ENCODE data around the gene TNFRSF12A.

The TNFRSF12A gene

DNA sequence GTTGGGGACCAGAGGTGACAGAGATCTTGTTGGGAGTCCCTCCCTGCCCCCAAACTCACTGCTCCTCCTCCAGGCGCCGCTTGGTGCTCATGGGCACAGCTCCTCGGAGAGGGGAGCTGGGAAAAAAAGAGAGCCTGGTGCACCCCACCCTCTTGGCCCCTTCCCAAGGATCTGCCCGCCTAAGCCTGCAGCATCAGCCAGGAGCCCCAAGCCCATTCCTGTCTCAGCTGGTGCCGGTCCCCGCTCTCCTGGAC is 3.2 kb downstream of the TNFRSF12A start (continued):
- TF ChIP-seq ZBTB6 (tag by site-specific recombination; IDR thresholded peaks at IDR 0.05) (peak; percentile 52; the same call in 1 of the 2 replicates), HIC1 (tag by site-specific recombination; IDR thresholded peaks at IDR 0.05) (peak; percentile 69), ZNF223 (tag by site-specific recombination; IDR thresholded peaks at IDR 0.05) (no peak), ZNF623 (tag by site-specific recombination; IDR thresholded peaks at IDR 0.05) (no peak), ZIC2 (tag by site-specific recombination; IDR thresholded peaks at IDR 0.05) (0 out of 2 replicates have a peak, but pooled peaks have one; percentile 2)

DNA sequence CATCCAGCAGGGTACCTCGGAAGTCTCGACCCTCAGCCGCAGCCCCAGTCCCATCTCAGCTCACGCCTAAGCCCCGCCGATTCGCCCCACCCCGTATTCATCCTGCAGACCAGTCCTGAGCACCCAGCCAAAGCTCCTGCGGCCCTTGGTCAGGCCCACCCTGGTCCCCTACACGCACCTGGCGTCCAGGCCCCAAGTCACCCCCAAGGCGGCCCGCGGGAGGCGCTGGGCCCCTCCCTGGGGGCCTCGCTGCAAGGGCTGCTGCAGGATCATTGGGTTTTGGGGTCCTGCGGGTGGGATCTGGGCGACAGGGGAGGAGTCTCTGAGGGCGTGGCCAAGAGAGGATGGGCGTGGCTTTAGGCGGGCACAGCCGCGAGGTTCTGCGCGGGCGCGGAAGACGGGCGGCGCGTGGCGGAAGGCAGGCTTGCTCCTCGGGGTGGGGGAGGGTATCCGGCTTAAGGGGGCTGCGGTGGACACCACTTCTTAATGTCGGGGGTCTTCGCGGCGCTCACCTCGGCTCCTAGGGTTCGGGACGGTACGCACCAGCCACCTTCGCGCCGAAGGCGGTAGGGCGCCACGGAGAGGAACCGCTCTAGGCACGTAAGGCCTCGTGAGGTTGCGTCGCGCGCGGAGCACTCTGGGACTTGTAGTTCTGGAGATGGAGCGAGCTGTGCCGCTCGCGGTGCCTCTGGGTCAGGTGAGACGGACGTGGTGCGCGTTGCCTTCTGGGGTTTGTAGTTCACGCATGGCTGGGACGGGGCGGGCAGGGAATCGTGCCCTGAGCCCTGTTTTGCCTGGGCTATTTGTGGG is 3.7 kb downstream of the TNFRSF12A start, which contains the start of the genes HCFC1R1 and THOC6:
Gene HCFC1R1, minus strand, starts transcription at position 274 of the 810 bp plus-strand sequence. Its CDS starts 1 bp downstream, at position 273.
Gene THOC6, plus strand, starts transcription at position 367 of the 810 bp plus-strand sequence. Its CDS starts 292 bp downstream, at position 659.
- POLR2A ChIA-PET, result interaction anchor here (0.5 to 11.9 kb wide), 11 partner anchors 9 to 489 kb away, joined by 3 to 247 read pairs (median 4); partner anchors contain the start of gene PKMYT1
- Histone ChIP-seq H3K36me3 (ENCODE audit: control insufficient read depth in 2 of 2, insufficient read depth in 1 of 2, low read length in 2 of 2) (peaks cover 0 to 22% of the 10 kb centered on the region in 2 experiments; a peak in 1 of 3 replicates), H3K9me3 (ENCODE audit: control insufficient read depth, insufficient read depth, low read depth, low read length) (no peaks in the 10 kb centered on the region), H3K4me1 (ENCODE audit: control insufficient read depth, insufficient read depth, low read length) (peaks cover 27% of the 10 kb centered on the region), H3K27ac (ENCODE audit: extremely low read depth, low read depth, low read length) (peak within 1 kb of the TSS; percentile 85), H3K4me3 (ENCODE audit: low read depth, low read length) (peak within 1 kb of the TSS; percentile 72)
- CTCF ChIA-PET, result interaction anchor here (0.6 to 4.1 kb wide), 7 partner anchors 7 to 1921 kb away, joined by 3 to 41 read pairs (median 3); no protein-coding TSS in a partner anchor
- TF ChIP-seq ZNF530 (tag by site-specific recombination; IDR thresholded peaks at IDR 0.05; ENCODE audit: low read depth) (no peak), ZIC2 (tag by site-specific recombination; IDR thresholded peaks at IDR 0.05) (0 out of 2 replicates have a peak, but pooled peaks have one; percentile 6), ZSCAN23 (tag by site-specific recombination; IDR thresholded peaks at IDR 0.05) (peak; percentile 23; the same call in 1 of the 2 replicates), YY1 (tag by site-specific recombination; IDR thresholded peaks at IDR 0.05) (peak; percentile 37; the same call in 1 of the 2 replicates), CTCF (tag by site-specific recombination; IDR thresholded peaks at IDR 0.05) (no peak; the same call in 1 of the 2 replicates), ZBTB6 (tag by site-specific recombination; IDR thresholded peaks at IDR 0.05) (peak; percentile 97), GLIS2 (tag by site-specific recombination; IDR thresholded peaks at IDR 0.05) (peak; percentile 93), ZSCAN5A (tag by site-specific recombination; IDR thresholded peaks at IDR 0.05) (0 out of 2 replicates have a peak, but pooled peaks have one; percentile 20), GLIS1 (tag by site-specific recombination; IDR thresholded peaks at IDR 0.05) (peak; percentile 96), ZNF169 (tag by site-specific recombination; IDR thresholded peaks at IDR 0.05) (no peak), ZNF76 (tag by site-specific recombination; IDR thresholded peaks at IDR 0.05; ENCODE audit: borderline replicate concordance, low read depth) (peak; percentile 100), SP7 (tag by site-specific recombination; IDR thresholded peaks at IDR 0.05) (peak; percentile 71), ZNF157 (tag by site-specific recombination; IDR thresholded peaks at IDR 0.05) (no peak), KLF9 (tag by site-specific recombination; IDR thresholded peaks at IDR 0.05; ENCODE audit: low read depth) (peak; percentile 96)
- TF ChIP-seq, protein P1, sequence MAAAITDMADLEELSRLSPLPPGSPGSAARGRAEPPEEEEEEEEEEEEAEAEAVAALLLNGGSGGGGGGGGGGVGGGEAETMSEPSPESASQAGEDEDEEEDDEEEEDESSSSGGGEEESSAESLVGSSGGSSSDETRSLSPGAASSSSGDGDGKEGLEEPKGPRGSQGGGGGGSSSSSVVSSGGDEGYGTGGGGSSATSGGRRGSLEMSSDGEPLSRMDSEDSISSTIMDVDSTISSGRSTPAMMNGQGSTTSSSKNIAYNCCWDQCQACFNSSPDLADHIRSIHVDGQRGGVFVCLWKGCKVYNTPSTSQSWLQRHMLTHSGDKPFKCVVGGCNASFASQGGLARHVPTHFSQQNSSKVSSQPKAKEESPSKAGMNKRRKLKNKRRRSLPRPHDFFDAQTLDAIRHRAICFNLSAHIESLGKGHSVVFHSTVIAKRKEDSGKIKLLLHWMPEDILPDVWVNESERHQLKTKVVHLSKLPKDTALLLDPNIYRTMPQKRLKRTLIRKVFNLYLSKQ (tag by site-specific recombination; IDR thresholded peaks at IDR 0.05; ENCODE audit: borderline replicate concordance), result 0 out of 2 replicates have a peak, but pooled peaks have one; percentile 61
- TF ChIP-seq, protein P2, sequence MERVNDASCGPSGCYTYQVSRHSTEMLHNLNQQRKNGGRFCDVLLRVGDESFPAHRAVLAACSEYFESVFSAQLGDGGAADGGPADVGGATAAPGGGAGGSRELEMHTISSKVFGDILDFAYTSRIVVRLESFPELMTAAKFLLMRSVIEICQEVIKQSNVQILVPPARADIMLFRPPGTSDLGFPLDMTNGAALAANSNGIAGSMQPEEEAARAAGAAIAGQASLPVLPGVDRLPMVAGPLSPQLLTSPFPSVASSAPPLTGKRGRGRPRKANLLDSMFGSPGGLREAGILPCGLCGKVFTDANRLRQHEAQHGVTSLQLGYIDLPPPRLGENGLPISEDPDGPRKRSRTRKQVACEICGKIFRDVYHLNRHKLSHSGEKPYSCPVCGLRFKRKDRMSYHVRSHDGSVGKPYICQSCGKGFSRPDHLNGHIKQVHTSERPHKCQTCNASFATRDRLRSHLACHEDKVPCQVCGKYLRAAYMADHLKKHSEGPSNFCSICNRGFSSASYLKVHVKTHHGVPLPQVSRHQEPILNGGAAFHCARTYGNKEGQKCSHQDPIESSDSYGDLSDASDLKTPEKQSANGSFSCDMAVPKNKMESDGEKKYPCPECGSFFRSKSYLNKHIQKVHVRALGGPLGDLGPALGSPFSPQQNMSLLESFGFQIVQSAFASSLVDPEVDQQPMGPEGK (tag by site-specific recombination; IDR thresholded peaks at IDR 0.05), result peak; percentile 65
- TF ChIP-seq, protein P3, sequence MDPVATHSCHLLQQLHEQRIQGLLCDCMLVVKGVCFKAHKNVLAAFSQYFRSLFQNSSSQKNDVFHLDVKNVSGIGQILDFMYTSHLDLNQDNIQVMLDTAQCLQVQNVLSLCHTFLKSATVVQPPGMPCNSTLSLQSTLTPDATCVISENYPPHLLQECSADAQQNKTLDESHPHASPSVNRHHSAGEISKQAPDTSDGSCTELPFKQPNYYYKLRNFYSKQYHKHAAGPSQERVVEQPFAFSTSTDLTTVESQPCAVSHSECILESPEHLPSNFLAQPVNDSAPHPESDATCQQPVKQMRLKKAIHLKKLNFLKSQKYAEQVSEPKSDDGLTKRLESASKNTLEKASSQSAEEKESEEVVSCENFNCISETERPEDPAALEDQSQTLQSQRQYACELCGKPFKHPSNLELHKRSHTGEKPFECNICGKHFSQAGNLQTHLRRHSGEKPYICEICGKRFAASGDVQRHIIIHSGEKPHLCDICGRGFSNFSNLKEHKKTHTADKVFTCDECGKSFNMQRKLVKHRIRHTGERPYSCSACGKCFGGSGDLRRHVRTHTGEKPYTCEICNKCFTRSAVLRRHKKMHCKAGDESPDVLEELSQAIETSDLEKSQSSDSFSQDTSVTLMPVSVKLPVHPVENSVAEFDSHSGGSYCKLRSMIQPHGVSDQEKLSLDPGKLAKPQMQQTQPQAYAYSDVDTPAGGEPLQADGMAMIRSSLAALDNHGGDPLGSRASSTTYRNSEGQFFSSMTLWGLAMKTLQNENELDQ (tag by site-specific recombination; IDR thresholded peaks at IDR 0.05; ENCODE audit: low read depth), result no peak
